CD1c-positive myeloid dendritic cell (primary cell): ENCODE results near the gene STK32C.
"Not testable (repeated sequence)": the region's sequence is repeated elsewhere in the genome, so short reads cannot be mapped to it uniquely, and the experiment has no call there.

ENCODE experiments used
- DNase-seq: peaks from one replicate; pipeline ENCODE4 v3.0.0-alpha.2; 2016; ENCODE audit errors: extremely low spot score

The STK32C gene

DNA sequence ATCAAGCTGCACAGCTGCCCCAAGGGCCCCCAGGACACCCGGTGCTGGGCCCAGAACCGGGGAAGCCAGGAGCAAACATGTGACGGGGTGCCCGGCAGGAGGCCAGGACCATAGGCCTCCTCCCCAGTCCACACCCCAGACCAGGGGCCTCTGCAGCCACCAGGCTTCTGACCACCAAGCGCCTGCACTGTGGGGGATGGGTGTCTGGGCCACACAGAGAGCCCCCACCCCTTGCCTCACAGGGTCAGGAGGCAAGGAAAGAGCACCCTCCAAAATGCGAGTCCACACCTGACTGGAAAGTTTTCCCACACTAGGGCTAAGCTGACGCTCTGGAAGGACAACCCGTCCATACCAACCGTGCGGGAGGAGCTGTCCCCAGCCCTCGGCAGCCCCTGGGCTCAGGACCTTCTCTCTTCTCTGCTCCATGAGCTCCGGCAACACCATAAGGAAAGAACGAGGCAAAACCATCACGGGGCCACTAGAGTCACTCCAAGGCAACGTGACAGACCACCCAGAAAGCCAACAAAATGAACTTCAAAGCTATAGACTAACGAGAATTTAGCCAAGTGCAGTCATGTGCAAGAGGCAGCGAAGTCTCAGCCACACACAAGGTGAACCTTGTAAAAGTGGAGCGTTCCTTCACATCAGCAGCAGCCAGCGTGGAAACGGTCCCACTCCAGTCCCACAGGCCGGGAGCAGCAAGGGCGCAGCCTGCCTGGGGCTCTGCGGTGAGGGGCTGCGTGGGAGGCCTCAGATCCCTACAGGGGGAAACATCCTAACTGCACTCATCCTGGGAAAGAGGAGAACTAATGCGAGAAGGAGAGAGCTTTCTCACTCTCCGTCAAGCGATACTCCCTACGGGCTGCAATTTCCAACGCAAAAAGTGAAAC is 5.1 kb downstream of the STK32C start:
- no peak for DNase-seq

DNA sequence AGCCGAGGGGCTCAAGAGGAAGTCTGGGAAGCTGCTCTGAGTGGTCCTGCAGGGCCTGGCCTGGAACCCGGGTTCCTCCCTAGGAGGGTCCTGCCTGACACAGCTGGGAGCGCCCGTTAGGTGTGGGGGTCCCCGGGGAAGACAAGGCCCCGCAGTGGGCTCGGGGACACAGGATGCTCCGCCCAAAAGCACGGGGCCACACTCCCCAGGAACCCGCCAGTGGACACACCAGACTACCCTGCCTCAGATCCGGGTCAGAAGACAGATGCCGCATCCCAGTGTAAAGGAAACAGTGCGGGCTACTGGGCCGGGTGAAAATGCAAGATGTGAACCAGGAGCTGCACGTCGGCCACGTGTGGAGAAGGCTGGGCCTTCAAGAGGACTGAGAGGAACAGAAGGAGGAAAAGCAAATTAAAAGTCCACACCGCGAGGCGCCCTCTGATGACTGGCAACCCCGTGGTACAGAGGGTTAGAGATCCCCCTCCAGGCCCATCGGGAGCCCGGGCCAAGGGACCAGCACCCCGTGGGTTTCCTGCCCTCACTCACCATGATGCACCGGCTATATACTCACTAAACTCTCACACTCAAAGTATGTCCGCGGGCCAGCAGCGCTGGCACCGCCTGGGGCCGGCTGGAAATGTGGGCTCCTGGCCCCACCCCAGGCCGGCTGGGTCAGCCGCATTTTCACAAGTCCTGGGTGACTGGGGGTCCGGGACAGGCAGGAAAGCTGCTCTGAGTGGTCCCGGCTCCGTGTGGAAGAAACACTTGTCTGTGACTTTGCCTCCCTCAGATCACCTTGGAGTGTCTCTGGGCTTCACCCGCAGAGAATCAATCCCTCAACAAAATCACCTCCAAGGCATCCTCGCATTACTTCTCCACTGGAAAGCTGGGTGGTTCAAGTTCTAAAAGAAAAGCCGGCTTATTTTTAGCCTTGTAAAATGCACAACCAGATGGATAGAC is 6.1 kb downstream of the STK32C start:
- no peak for DNase-seq

DNA sequence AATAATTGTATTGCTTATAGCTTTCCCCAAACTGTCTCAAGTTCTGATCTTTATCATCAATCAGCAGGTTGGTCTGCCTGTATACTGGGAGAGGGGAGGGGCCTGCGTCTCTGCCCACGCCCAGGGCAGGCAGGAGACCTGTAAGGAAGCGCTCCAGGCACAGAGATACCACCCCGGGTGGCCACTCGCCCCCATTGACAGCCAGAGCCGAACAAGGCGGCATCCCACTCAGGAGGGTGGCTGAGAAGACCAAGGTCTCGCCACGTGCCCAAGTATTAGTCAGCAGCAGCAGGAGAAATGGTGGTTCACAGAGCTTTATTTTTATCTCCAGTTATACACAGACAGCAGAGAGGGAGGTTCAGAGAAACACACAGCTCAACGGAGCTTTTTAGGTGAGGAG is 7.2 kb downstream of the STK32C start:
- no peak for DNase-seq

DNA sequence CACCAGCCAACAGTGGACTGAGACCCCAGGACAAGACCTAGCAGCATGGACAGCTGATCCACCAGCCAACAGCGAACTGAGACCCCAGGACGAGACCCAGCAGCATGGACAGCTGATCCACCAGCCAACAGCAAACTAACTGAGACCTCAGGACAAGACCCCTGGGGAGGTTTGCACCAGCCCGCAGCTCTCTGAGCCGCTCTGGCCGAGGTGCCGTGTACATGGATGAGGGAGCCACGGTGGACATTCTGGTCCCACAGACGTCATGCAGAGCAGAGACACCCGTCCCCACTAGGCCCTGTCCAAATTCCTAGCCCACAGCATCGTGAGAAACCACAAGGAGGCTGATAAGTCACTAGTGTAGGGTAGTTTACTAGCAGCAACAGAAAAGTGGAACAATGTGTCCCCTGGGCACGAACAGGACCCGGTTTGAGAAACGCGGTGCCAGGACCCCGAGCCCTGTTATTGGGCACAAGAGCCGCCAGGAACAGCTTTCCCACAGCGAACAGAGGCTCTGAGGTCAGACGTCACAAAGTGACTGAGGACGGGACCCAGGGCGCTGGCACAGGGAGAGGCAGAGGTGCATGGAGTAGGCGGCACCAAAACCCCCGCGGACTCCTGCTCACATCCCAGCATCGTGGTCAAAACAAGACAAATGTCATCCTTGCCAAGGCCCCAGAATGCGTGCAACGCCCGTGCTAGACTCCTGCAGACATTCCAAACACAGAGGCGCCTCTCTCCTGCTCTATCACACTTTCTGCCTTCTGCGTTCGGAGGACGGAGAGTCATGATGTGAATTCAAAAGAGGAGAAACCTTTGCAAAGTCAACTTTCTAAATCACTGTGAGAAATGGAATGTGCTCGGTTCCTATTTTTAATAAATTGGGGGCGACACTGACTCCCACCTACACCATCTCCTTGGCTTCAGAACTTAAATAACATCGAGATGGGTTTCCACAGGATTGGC is 8.1 kb downstream of the STK32C start:
- no peak for DNase-seq

DNA sequence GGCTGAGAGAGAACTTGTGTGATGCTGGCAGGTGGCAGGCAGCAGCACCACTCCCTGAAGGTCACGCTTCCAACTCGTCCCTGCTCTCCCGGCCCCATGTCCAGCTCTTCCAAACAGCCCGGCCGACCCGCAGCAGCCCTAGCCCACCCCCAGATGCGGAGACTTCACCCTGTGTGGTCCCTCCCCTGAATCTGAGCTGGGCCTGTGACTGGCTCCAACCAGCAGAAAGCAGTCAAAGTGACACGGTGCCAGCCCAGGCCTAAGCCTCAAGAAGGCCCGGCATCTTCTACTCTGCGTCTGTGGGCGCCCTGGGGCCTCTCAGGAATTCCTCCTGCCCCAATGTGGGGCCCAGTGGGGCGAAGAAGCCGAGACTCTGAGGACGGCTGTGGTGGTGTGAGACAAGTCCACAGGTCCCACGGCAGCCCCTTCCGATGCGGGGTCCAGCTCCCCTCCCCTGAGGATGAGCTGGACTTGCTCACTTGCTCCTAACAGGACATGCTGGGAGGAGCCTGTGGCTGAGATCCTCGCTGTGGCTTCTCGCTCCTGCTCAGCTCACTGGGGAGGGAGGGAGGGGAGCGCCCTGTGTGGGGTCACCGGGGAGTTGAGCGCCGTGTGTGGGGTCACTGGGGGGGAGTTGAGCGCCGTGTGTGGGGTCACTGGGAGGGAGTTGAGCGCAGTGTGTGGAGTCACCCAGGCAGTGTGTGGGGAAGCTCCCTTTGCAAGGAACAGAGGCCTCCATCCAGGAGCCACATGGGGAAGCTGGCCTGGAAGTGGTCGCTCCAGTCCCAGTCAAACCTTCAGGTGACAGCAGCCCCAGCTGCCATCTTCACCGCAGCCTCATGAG is 9.5 kb downstream of the STK32C start:
- DNase-seq: no peak

DNA sequence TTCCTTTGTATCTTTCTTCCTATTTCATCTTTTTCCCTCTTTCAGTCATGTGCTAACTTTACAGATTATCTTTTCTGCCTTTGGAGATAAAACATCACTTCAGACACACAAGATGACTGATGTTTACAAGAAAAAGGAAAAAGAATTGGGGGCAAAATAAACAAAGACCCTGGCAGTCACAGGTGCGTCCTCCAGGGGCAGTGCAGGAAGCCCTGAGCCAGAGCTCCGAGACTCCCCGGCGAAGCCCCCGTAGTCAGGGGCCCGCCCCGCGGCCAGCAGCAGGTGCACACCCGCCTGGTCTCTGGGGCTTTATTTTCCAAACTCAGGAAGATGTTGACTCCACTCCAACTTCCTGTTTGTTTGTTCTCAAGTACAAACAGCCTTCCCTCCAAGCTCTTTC is 10.2 kb downstream of the STK32C start:
- no peak for DNase-seq

DNA sequence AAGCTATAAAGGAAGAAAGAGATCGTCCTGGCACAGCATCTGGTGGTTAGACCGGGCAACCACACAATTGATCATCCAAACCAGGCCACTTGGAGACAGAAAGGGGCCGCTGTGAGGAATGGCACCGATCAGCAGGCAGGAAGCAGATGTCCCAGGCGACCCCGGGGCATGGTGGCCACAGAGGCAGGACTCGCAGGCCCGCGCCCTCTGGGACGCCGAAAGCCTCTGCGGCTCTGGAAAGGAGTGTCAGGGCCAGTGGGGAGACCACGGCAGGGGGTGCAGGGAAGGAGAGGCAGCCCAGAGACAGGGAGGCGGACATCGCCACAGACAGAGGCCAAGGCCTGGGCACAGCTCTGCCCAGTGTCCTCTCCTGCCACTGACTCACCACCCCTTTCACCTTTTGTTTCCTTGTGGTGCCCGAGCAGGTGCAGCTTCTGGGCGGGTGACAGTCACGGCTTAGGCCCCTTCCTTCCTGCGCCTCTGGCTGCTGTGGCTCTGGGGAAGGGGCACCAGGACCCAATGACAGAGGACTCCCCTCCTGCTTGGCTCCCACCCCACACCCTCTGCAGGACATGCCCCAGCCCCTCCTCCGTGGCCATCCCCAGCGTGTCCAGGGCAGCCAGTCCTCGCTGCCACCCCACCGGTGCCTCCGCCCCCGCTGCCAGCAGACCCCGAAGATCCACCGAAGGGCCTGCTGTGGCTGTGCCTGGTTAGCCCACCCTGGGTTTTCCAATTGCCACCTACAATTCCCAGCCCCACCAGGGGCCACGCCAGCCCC is 10.9 kb downstream of the STK32C start:
- DNase-seq: no peak

DNA sequence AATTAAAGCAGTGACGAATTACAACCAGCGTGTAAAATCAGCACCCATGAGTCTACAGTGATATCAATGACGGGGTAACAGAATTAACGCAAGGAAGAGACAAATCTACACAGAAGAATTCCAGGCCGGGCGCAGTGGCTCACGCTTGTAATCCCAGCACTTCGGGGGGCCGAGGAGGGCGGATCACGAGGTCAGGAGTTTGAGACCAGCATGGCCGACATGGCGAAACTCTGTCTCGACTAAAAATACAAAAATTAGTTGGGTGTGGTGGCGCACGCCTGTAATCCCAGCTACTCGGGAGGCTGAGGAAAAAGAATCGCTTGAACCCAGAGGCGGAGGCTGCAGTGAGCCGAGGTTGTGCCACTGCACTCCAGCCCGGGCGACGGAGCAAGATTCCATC is 12.3 kb downstream of the STK32C start:
- DNase-seq: not testable (repeated sequence)

DNA sequence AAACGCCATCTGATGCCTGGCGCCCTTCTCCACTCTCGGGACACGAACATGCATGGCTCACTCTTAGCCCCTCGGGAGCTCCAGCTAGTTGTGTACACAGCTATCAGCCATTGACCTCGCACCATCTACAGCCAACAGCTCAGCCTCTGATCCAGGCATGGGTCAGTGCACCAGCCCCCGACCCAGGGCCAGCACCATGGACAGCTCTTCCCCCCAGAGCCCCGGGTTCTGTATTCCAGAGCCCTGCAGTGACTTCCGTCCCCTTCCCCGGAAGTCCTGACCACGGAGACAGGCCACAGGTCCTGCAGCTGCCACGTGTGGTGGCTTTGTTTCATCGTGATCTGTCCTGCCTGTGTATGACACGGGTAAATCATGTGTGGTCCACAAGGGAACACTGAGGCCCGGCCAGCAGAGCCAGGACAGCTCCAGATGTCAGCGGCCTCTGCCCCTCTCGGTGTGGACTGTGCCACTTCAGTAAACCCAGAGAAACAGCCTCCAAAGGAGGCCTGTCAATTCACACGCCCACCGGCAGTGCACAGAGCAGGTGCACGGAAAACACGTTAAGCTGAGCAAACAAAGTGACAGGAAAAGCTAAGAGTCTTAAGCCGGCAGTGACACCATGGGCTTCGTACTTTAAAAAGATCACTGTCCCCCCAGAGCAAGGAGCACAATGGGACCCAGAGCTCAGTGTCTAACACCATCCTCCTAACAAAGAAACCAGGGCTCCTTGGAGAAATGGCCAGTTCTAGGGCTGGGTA is 13.0 kb downstream of the STK32C start:
- DNase-seq: no peak

DNA sequence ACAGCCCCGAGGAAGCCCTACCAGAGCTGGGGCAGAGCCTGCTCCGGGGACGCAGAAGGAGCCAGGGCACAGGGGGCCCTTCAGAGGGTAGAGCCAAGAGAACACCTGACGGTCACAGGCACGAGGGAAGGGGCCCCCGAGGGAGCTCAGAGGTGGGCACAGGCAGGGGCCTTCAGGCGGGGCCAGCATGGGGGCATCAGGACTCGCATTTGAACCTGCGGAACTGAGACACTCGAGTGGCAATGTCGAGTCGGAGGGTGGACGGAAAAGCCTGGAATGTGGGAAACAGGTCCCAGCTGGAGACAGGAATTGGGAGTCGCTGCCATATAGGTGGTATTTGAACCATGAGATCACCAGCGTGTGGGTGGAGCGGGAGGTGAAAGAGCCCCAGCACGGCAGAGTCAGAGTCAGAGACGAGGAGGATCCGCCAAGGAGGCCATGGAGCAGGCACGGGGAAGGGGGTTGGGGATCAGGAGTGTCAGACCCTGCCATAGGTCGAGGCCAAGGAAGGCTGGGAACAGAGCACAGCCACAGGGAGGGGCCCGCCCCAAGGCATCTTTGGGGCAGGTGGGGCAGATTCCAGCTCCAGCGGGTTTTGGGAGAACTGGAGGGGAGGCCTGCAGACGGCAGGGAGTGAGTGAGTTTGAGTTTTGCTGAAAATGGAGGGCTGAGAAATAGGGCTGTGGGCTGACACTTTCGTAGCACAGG is 13.8 kb downstream of the STK32C start:
- no peak for DNase-seq

DNA sequence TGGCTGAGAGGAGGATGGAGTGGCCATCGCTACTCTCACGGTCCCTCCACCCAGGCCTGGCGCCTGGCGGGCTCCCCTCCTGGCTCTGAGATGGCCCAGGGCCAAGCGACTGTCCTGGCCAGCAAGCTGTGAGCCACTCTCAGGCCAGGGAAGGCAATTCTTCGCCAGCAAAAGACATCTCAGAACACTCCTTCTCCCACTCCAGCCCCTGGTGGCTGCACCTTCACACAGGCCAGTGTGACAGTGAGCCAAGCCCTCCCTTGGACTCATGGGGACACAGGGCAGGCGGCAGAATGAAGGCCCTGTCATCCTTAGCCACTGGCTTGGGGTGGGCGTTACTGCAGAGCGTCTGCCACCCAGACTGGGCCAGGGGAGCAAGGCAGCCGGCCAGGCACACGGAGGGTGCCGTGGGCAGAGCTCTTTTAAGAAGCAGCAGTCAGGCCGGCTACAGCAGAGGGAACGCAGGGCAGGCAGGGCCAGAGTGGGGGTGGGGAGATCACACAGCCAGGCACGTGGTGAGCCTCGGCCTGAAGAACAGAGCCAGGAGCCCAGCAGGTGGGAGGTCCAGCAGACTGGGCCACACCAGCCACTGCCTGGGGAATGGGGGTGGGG is 14.4 kb downstream of the STK32C start:
- no peak for DNase-seq

DNA sequence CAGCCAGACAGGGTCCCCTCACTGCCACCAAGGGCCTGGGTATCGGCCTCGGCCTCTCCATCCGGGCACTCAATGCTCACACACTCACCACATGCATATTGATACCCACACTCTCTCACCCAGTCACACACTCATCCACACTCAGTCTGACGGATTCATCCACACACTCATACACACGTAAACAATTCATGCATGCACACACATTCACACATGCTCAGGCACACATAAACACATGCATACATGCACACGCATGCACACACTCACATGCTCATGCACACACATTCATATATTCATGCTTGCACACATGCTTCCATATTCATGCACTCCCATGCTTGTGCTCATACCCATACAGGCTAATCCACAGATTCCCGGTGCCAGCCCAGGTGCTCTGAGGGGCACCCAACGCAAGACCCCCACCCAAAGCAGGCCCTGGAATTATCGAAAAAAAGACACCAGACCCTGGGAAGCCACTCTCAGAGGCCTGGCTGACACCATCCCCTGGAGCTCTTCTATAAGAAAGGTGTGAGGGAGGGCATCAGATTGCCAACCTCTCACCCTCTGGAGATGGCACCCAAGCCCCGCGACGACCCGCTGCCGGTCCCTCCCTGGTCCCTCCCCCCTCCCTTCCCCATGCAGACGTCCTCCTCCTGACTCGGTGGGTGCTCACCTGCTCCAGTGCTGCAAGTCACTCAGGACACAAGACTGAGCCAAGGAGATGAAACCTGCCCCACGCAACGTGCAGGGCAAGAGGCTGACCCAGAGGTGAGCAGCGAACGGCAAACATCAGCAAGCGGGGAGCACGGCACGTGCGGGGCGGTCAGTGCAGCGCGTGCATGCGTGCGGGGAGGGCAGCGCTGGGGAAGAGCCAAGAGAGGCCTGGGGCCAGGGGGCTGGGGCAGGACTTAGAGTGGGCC is 15.2 kb downstream of the STK32C start:
- DNase-seq: no peak

DNA sequence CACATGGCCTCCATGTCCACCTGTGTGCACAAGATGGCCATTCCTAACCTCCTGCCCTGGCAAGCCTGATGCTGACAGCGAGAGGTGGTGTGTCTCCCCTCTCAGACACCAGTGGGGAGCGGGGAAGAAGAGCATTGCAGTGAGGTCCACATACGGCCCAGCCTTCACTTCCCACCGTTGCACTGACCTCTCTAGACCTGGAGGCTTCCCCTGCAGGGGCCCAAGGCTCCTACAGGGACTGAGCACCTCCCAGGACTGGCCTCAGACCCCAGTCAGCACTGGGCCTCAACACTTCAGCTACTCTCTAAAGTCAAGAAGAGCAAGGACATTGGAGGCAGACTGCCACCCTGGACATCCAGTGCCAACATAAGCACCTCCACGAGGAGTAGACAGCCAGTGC is 15.9 kb downstream of the STK32C start:
- DNase-seq: no peak

DNA sequence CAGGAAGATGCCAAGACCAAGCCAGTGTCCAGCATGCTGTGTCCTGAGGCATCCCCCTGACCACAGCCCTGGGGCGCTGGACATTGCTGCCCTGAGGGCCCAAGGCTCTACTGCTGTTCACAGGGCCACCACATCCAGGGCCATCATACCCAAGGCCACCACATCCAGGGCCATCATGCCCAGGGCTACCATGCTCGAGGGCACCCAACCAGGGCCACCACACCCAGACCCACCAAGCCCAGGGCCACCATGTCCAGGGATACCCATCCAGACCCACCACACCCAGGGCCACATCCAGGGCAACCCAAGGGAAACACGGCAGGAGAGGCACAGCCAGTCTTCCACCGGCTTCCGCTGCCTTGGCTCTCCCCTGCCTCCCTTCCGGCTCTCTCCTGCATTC is 17.1 kb downstream of the STK32C start:
- DNase-seq: no peak

DNA sequence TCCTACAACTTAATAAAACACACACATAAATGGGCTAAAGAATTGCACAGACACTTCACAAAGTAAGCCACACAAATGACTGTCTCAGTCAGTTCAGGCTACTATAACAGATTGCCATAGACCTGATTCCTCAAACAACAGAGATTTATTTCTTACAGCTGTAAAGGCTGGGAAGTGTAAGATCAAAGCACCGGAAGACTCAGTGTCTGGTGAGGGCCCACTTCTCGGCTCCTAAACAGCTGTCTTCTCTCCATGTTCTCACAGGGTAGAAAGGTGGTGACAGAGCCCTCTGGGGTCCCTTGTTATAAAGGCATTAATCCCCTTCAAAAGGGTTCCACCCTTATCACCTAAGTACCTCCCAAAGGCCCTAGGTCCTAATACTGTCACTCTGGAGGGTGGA is 18.3 kb downstream of the STK32C start:
- no peak for DNase-seq

DNA sequence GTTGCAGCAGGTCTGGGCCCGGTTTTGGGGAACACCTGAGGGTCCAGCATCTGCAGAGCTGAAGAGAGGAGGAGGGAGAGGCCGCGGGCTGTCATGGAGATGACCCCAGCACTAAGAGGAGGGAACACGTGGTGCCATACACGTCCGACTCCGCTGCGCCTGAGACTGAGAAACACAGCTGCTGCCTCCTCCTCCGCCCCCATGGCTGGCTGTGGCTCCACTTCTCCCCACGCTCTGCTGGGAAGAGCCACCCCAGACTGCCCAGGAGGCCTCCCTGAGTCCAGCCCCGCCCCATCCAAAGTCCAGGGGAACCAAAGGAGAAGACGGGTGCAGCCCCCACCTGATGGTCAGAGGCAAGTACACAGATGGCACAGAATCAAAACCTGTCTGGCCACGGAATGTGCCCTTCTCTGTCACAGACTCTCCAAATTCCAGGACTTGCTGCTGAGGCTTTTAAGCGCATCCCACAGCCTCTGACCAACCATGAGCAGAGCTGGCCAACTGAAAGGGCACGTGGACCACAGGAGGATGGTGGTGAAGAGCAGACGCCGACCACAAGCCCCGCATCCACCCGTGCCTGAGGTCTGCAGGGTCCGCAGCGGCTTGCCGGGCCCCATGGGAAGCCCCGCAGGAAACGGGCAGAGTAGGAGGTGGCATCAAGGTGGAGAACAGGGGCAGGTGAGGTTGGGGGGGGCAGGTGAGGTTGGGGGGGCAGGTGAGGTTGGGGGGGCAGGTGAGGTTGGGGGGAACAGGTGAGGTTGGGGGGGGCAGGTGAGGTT is 24.0 kb downstream of the STK32C start:
- no peak for DNase-seq
